HS-5 (cell line): ENCODE results near the gene MC1R.
"Not testable (repeated sequence)": the region's sequence is repeated elsewhere in the genome, so short reads cannot be mapped to it uniquely, and the experiment has no call there.

Source experiments
- DNase-seq: peaks from one replicate; pipeline ENCODE4 v3.0.0-alpha.2; 2012; ENCODE audit warnings: low read depth

Gene MC1R

DNA sequence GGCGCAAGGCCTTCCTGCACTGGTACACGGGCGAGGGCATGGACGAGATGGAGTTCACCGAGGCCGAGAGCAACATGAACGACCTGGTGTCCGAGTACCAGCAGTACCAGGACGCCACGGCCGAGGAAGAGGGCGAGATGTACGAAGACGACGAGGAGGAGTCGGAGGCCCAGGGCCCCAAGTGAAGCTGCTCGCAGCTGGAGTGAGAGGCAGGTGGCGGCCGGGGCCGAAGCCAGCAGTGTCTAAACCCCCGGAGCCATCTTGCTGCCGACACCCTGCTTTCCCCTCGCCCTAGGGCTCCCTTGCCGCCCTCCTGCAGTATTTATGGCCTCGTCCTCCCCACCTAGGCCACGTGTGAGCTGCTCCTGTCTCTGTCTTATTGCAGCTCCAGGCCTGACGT is 17.0 kb downstream of the MC1R start:
- DNase-seq: not testable (repeated sequence)

DNA sequence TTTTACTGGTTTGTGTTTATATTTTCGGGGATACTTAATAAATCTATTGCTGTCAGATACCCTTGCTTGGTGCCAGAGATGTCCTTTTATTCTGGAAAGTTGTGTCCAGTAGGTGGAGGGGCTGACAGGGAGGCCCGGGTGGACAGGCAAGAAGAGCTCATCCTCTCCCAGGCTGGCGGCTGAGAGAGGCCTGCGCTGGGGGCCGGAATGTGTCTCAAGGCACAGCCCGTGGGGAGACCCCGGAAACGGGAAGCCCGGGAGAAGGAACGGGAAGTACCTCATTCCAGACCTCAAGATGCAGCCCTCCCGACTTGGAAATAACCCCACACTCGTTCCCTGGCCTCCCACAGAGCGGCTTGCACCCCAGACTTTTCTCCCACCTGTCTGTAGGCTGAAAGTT is 17.4 kb downstream of the MC1R start:
- no peak for DNase-seq

DNA sequence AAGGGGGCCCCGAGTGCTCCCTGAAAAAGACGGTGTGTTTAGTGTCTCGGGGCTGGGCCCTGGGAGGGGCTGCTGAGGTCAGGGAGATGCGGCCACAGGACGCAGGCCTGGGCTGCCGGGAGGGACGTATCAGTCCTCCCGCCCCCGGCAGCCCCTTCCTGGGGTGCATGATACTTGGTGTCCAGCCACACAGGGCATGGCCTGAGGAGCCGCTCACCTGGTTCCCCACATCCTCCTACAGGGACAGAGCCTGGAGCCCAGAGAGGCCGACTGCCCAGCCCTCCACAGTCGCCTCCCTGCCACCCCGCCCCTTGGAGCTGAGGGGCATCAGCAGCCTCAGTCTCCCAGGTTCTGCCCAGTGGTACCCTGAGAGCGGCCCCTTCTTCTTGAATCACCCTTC is 17.8 kb downstream of the MC1R start:
- no peak for DNase-seq

DNA sequence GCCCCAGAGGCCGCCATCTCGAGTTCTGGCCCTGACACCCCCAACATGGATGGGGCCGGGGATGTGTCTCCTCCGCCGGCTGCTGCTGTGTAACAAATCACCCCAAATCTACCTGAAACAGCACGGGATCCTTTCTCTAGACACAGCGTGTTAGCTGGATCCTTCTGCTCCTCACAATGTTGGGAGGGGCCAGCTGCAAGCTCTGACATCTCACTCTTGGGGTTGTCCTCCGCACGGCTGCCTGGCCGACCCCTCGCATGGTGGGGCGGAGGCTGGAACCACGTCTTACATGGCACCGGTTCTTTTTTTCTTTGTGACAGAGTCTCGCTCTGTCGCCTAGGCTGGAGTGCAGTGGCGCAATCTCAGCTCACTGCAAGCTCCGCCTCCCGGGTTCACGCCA is 18.3 kb downstream of the MC1R start:
- no peak for DNase-seq

DNA sequence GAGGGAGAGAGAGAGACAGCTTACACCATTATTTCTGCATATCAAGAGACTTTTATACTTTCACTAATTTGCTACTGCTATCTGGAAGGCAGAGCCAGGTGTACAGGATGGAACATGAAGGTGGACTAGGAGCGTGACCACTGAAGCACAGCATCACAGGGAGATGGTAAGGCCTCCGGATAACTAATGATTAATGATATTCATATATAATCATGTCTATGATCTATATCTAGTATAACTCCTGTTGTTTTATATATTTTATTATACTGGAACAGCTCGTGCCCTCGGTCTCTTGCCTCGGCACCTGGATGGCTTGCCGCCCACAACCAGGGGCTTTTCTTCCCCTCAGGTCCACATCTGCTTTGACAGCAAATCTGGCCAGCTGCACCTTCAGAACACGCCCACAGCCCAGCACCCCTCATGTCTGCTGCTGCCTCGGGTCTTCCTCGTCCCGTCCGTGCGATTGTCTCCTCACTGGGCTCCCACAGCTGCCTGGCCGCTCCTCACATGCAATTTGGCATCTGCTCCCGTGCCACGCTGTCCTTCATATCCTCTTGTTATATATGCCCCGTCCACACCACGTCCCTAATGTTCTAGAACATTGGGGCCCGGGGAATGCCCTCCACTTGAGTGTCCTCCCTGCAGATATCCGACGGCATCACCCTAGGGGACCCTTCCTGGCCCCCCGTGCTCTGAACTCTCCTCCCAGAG is 19.7 kb downstream of the MC1R start:
- DNase-seq: no peak

DNA sequence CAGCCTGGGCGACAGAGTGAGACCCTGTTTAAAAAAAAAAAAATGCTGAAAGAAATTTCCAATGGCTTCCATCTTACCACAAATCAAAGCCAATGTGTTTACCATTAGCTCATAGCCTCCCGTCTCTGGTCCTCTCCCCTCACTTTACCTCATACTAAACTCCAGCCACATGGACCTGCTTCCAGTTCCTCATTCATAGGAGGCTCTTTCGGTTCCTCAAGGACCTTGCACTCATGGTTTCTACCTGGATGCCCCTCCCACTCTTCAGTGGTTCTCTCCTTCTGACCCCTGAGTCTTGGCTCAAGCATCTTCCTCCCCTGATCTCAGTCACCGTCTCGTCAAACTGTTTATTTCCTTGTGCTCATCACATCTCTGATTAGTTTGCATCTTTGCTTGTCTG is 26.1 kb downstream of the MC1R start:
- DNase-seq: no peak

DNA sequence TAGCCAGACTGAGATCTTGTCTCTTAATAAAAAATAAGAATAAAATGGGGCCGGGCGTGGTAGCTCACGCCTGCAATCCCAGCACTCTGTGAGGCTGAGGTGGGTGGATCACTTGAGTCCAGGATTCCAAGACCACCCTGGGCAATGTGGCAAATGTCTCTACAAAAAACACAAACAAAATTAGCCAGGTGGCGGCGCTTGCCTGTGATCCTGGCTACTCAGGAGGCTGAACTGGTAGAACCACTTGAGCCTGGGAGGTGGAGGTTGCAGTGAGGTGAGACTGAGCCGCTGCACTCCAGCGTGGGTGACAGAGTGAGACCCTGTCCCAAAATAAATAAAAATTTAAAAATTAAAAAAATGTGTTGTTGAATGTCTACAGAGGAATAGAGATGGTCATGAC is 27.0 kb downstream of the MC1R start:
- DNase-seq: no peak

DNA sequence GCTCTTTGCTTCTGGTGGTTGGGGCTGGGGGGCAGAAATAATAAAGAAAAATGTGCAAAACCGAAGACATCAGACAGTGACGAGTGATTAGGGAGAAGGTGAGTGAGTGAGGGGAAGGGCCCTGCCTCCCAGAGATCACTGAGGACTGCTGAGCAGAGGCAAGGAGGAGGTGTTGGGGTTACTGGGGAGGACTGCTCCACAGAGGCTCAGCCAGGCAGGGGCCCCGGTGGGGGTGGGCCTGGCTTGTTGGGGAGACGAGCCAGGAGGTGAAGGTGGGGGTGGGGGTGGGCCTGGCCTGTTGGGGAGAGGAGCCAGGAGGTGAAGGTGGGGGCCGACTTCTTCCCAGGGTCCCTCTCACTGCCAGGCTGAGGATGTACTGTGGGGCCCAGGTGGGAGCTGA is 27.9 kb downstream of the MC1R start:
- DNase-seq: no peak

DNA sequence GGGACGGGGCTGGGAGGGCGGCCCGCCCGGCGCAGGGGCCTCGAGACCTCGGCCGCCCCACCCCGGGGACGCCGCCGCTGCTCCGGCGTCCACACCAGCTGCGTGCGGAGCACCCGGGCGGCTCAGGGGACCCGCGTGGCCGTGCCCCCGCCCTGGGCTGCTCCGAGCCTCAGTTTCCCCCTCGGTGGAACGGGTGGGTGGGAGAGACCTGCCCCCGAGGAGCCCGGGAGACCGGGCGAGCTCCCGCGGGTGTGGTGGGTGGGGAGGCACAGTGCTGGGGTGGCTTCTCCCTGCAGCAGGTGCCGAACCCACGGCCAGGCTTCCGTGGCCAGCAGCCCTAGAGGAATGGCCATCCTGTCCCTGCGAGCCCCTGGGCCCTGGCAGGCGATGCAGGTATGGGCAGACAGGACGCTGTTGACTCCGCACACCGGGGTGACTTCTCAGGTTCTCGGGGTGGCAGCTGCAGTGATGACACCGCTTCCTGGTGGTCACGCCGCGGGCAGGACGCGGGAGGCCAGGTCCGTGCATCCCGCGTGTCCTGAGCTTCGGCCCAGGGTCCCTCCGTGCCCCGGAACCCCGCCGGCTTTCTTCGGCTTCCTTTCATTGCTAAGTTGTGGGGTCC is 30.6 kb downstream of the MC1R start:
- DNase-seq: no peak

DNA sequence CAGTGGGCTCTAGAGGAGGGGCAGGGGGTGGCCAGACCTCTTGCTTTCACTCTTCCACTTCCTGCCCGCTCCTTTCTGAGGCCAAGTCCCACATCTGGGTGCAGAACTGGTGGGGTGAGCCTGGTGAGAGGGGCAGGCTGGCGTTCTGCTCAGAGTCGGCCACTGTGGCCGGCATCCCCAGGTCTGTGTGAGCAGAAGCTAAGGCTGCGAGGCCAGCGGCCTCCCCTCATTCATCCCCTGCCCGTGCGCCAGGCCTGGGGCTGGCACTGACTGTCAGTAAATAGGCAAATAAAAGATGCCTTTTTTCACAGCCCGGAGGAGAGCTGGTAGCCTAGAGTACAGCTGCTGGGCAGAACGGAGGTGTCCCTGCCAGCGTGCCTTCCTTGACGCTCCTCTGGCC is 31.1 kb downstream of the MC1R start:
- no peak for DNase-seq

DNA sequence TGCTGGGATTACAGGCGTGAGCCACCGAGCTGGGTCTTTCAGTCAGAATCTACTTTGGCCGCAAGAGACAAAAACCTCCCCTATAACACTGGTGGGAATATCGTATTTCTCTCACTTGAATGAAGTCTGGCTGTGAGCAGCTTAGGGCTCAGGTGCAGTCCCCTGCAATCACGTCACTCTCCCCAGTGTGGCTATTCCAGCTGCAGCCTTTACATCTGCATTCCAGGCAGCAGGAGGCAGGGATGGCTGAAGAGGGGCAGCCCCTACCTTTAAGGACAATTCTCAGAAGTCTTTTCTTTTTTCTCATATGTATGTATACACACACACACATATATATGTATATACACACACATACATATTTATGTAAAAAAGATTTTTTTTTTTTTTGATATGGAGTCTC is 32.8 kb downstream of the MC1R start:
- no peak for DNase-seq

DNA sequence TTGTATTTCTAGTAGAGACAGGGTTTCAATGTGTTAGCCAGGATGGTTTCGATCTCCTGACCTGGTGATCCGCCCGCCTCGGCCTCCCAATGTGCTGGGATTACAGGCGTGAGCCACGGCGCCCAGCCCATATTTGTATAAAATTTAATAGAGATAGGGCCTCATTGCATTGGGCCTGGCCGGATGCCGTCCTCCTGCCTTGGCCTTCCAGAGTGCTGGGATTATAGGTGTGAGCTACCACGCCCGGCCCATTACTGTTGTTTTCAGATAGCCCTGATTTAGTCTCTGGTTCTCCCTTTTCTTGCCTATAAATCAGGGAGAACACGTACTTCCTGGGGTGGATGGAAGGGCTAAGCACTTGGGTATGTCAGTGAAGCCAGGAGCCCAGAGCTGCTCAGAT is 33.4 kb downstream of the MC1R start:
- DNase-seq: no peak

DNA sequence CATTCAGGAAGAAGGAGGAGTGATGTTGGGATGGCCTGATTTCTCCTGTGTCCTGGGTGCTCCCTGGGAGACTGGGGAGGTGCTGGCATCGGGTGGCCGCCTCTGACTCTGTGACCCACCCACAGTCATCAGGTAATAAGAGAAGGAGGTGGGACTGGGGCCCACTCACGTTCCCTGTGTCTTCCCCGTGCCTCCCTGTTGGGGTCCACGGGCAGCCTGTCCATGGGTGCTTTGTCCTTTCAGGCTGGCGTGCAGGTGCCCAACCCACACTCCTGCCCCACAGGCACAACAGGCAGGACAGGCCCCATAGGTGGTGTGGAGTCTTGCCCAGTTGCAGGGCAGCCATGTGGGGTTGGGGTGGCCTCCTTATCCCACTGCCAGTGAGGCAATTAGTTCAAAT is 33.9 kb downstream of the MC1R start:
- no peak for DNase-seq

DNA sequence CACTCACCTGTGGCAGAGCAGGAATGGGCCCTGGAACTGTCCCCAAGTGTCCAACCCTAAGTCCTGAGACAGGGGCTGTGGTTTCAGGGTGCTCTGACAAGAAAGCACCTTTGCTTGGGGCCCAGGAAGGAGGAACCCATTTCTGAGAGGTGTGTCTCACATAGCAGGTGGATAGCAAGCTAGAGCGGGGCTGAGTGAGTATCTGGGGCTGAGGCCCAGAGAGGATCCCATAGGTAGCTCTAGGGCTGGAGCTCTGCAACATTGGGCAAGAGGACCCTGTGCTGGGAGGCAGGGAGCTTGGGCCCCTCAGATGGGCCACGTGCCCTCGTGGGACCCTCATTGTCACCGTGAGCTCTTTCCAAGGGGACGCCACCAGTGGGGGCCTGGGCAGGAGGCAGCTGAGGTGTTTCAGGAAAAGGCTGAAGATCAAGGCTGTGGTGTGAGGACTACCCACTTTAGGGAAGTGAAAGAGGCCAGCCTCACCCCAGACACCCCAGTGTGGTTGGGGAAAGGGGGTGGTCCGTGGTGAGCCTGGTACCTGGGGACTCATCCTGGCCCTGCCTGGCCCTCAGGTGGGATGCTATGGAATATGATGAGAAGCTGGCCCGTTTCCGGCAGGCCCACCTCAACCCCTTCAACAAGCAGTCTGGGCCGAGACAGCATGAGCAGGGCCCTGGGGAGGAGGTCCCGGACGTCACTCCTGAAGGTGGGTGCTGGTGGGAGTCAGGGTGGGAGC is 35.2 kb downstream of the MC1R start:
- no peak for DNase-seq

DNA sequence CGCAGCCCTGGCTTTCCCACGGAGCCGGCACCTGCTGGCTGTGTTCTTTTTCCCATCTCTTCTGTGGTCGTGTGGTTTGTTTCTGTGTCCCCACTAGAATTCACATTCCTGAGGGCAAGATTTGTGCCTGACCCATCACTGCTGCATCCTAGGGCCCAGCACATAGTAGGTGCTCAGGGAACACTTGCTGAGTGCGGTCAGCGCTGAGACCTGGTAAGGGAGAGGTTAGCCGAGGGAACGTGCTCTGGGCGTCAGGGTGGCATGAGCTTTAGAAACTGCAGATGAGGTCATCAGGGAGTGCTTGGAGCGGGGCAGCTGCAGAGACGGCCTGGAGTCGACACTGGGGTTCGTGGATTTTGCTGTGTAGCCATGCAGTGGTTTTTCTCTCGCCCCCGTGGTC is 35.8 kb downstream of the MC1R start:
- no peak for DNase-seq

DNA sequence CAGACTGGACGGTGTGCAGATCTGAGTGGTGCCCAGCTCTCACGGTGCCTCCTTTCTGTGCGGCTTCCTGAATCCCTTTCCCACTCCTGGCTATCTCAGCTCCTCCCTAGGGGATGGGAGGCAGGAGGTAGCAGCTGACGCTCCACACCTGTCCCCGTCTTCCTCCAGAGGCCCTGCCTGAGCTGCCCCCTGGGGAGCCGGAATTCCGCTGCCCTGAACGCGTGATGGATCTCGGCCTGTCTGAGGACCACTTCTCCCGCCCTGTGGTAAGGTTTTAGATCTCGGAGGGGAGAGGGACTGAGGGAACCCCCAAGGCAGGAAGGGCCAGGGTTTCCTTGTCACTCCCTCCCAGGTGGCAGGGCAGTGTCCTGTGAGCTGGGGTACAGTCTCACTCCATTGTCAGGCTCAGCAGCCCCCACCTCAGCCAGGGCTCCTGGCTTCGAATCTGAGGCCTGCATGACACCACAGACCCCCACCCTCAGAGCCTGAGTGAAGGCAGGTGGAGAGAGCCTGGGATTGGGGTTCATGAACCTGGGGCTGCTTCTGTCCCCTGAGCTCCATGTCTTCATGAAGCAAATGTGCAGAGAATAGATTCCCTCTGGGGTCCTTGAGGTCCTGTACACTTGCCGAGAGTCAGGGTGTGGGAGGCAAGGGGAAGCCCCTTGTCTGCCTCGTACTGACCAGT is 36.5 kb downstream of the MC1R start:
- no peak for DNase-seq

DNA sequence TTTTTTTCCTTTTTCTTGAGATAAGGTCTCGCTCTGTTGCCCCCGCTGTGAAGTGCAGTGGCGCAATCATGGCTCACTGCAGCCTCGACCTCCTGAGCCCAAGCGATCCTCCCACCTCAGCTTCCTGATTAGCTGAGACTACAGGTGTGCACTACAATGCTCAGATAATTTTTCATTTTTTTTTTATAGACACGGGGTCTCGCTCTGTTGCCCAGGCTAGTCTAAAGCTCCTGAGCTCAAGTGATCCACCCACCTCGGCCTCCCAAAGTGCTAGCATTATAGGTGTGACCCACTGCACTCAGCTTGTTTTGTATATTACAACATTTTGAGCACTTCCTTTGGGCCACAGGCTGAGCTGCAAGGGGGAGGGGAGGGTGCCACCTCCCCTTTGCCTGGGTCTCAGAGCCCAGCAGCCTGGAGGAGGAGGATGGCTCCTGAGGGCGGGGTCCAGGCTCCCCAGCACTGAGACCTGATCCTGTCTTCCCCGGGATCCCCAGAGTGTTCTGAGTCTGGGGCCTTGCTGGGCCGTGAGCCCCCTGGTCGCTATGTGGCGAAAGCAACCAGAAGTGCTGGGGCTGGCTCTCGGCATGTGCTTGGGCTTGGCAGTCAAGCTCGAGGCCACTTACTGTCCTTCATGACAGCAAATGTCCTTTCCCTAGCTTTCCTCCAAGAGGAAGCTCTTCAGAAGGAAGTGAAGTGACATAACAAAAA is 38.0 kb downstream of the MC1R start:
- DNase-seq: no peak

DNA sequence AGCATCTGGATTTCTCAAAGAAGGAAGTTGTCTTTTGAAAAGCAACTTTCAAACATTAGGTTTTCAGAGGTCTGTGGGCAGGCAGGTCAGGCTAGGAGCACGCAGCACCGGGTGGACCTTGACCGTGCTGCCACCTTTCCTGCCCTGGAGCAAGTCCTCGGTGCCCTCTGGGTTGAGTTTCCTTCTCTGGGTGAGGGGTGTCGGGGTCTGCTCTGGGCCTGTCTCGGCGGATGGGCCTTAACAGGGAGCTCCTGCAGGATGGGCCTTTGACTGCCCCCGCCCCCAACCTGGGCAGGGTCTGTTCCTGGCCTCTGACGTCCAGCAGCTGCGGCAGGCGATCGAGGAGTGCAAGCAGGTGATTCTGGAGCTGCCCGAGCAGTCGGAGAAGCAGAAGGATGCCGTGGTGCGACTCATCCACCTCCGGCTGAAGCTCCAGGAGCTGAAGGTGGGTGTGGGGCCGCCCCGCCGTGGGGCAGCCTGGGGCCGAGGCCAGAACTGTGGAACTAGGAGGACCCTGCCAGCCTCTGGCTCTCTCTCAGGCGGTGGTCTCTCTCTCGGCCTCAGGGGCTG is 38.6 kb downstream of the MC1R start:
- no peak for DNase-seq

DNA sequence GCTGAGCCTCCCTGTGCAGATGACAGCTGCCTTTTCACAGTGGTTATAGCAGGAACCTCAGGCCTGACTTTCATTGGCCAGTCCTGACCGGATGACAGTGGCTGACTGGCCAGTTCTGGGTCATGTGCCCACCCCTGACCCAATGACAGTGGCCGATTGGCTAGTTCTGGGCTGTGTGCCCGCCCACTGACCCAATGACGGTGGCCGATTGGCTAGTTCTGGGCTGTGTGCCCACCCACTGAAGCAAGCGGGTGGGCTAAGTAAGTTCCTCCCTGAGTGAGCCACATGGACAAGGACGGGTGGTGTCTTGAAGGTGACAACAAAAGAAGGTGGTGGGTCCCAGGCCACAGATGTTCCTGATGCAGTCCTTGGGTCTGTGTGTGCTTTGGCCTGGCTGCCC is 39.4 kb downstream of the MC1R start:
- no peak for DNase-seq

DNA sequence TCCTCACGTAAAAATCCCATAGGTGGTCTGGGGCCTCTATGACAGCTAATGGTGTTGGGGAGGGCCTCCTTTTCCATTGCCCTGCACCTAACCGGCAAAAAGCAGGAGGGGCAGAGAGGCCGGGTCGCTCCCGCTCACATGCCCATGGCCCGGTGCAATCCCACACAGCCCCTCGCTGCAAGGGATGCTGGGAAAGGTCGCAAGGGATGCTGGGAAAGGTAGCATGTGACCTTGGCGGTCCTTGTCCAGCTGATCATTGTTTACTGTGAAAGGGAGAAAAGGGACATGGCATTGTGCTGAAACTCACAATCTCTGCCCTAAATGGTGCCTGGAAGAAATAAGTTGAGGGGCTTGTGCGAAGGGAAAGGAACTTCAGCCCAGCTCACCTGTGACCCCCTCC is 39.9 kb downstream of the MC1R start:
- no peak for DNase-seq

DNA sequence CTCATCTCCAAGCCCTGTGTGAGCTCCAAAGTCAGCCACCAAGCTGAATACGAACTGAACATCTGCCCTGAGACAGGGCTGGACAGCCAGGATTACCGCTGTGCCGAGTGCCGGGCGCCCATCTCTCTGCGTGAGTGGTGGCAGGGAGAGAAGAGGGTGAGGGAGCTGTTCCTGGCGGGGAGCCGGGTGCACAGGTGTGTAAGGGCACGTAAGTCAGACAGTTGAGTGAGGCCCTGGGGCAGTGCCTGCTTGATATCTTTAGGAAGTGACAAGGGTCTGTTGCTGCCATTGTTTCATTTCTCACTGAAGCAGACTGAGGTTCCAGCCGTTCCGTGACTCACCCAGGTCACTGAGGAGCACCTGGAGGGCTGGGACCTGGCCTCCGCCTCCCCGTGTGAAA is 42.3 kb downstream of the MC1R start:
- DNase-seq: no peak

DNA sequence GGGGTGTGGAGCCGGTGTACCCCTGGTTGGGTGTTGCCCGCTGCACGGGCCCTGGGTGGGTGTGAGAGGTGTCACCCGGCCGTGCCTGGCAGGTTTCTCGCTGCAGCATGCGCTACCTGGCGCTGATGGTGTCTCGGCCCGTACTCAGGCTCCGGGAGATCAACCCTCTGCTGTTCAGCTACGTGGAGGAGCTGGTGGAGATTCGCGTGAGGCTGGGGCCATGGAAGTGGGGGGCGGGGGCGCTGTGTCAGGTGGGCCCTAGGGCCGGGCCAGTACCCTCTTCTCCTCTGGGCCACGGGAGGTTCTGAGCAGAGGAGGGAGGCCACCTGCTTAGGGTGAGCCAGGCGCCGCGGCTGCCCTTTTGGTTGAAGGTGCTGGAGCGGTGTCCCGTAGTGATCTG is 43.3 kb downstream of the MC1R start:
- no peak for DNase-seq
